PFSK-1 (cell line): ENCODE measurements around the gene TPRKB.

Source experiments
- FOXP2 ChIP-seq: optimal IDR thresholded peaks from 2 replicates; pipeline ENCODE3; 2011; ENCODE audit warnings: borderline replicate concordance, control low read depth, inconsistent platforms; ENCODE audit not compliant: insufficient read depth; ENCODE audit errors: extremely low read length, extremely low read depth
- POLR2AphosphoS5 ChIP-seq: IDR thresholded peaks from 2 replicates; pipeline ENCODE4 v1.6.1; 2012; ENCODE audit warnings: low read depth, mild to moderate bottlenecking, control low read depth, low read length, moderate library complexity
- REST ChIP-seq, 2 experiments: IDR thresholded peaks; 2 replicates each; pipeline versions ENCODE4 v1.6.1 to v1.8.0; 2011 to 2012; ENCODE audit warnings: low read depth in 2 of 2, low read length in 2 of 2, control low read depth in 1 of 2, inconsistent platforms in 1 of 2, mild to moderate bottlenecking in 1 of 2, moderate library complexity in 1 of 2; ENCODE audit not compliant: insufficient read depth in 1 of 2
- TAF1 ChIP-seq: IDR thresholded peaks from 2 replicates; pipeline ENCODE4 v1.6.1; 2012; ENCODE audit warnings: low read length, control low read depth, borderline replicate concordance; ENCODE audit not compliant: insufficient read depth

GRCh38 chr2:73740767-73741166 lies 3.6 kb upstream of the TPRKB start:
- TF ChIP-seq REST (IDR thresholded peaks at IDR 0.05; ENCODE audit: insufficient read depth in 1 of 2, low read depth in 2 of 2, low read length in 2 of 2) (no peak), FOXP2 (no peak), POLR2AphosphoS5 (no peak), TAF1 (no peak)
